Skin epidermis (tissue), 12 donors: ENCODE data around the gene DRAM2.
"Not testable (repeated sequence)": the region's sequence is repeated elsewhere in the genome, so short reads cannot be mapped to it uniquely, and the experiment has no call there.

Source experiments
- H3K27ac ChIP-seq, 21 experiments: fragments of 200-600 bp; sonication (generic) in 11 of 21; one replicate each; pipeline ENCODE4 v1.5.0; 2020; ENCODE audit warnings: mild to moderate bottlenecking in 3 of 21, inconsistent platforms in 2 of 21, moderate library complexity in 2 of 21
- H3K4me3 ChIP-seq, 7 experiments: fragments of 200-600 bp; sonication (generic) in 2 of 7; one replicate each; pipeline ENCODE4 v1.5.0; 2020; ENCODE audit warnings: inconsistent platforms in 2 of 7, mild to moderate bottlenecking in 2 of 7, moderate library complexity in 1 of 7

The DRAM2 gene

GRCh38 chr1:111095421-111095820 lies 44.5 kb downstream of the DRAM2 start:
- H3K4me3 ChIP-seq, H3K27ac ChIP-seq: not testable (repeated sequence)

GRCh38 chr1:111089638-111090037 lies 50.3 kb downstream of the DRAM2 start:
- Histone ChIP-seq H3K4me3 (no peak overlapping the region), H3K27ac (no peak overlapping the region)

- H3K27ac ChIP-seq: no peak overlapping the region
- no peak overlapping the region for H3K4me3 ChIP-seq
Measured at GRCh38 chr1:111085676-111086075, 54.2 kb downstream of the DRAM2 start.

GRCh38 chr1:111084999-111085398 lies 54.9 kb downstream of the DRAM2 start:
- no peak overlapping the region for H3K4me3 ChIP-seq
- no peak overlapping the region for H3K27ac ChIP-seq

GRCh38 chr1:111082421-111083203 lies 57.3 kb downstream of the DRAM2 start:
- H3K4me3 ChIP-seq: no peak overlapping the region
- H3K27ac ChIP-seq: no peak overlapping the region

GRCh38 chr1:111079329-111079728 lies 60.6 kb downstream of the DRAM2 start:
- H3K27ac ChIP-seq: not testable (repeated sequence)

GRCh38 chr1:111077312-111077711 lies 62.6 kb downstream of the DRAM2 start:
- H3K4me3 ChIP-seq, H3K27ac ChIP-seq: not testable (repeated sequence)

More at GRCh38 chr1:111079329-111079728, 60.6 kb downstream of the DRAM2 start:
- H3K4me3 ChIP-seq: not testable (repeated sequence)
